Measurements from ENCODE around the gene UGT1A3.
A peak's percentile ranks its signal among the peaks of the same experiment; 100 is the strongest.
"Not testable (repeated sequence)": the region's sequence is repeated elsewhere in the genome, so short reads cannot be mapped to it uniquely, and the experiment has no call there.

UGT1A3 gene

DNA sequence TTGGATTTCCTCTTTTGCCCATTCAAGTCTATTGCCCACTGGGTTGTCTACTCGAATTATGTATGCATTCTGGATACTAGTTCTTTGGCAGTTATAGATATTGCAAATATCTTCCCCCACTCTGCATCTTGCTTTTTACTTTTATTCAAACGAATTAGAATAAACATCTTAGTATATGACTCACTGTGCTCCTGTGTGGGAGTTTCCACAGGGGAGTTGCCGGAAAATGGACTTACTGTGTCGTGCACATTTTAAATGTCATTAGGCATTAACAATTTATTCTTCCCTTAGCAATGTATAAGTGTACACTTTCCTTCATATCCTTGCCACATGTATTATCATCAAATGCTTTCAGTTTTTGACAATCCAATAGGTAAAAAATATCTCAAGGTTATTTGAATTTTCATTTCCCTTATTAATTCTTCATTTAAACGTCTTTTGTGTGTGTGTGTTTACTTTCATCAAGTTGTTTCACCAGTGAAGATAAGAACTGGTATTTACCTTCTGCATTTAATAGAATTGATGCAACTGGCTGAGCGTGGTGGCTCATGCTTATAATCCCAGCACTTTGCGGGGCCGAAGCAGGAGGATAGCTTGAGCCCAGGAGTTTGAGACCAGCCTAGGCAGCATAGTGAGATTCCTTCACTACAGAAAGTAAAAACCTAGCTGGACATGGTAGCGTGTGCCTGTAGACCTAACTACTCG, 20.8 kb upstream of the UGT1A3 start:
- no peak for DNase-seq (ENCODE audit: low spot score)

DNA sequence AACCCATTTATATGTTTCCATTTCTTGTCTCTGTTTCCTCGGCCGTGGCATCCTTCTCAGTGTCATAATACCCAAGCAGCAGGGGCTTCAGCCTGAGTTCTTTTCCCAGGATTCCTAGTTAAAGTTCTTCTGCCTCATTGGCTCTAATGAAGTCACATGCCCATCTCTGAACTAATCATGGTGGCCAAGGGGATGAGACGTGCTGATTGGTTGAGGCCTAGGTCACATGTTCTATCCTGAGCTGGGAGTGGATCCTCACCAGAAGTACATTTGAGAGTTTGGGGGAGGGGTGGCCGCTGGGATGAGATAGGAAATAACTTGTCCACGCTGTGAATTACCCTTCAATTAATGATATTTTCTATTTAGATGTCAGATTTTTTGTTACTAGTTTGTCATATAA, 19.9 kb upstream of the UGT1A3 start:
- DNase-seq (ENCODE audit: low spot score) = no peak

DNA sequence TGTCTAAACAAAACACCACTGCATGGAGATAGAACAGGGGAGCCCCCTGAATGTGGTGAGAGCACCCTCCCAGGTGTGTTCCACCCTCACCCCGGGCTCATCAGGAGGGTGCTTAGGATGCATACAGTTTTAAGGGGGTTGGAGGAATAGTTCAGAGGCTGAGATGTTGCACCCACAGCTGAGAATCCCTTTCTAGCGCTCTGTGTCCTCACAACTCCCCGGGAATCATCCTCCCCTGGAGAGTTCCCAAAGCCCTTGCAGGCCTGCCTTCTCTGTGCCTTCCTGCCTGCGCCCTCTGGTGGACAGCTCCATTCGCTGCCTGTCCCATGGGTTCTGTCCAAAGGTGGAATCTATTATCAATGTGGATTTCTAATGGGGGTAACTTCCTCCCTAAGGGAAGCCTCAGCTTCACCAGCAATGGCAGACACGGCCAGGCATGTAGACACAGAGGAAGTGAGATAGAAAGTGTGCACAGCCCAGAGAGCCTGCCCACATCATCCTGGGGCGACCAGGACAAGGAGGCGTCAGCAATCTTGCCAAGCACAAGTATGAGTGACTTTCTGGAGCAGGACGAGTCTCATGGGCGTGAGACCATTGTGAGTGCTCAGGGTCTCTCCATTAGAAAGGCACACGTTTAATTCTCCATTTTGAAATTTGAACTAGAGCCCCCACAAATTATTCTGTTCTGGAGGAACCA, 17.4 kb upstream of the UGT1A3 start:
- DNase-seq (ENCODE audit: low spot score) = peak; percentile 63

DNA sequence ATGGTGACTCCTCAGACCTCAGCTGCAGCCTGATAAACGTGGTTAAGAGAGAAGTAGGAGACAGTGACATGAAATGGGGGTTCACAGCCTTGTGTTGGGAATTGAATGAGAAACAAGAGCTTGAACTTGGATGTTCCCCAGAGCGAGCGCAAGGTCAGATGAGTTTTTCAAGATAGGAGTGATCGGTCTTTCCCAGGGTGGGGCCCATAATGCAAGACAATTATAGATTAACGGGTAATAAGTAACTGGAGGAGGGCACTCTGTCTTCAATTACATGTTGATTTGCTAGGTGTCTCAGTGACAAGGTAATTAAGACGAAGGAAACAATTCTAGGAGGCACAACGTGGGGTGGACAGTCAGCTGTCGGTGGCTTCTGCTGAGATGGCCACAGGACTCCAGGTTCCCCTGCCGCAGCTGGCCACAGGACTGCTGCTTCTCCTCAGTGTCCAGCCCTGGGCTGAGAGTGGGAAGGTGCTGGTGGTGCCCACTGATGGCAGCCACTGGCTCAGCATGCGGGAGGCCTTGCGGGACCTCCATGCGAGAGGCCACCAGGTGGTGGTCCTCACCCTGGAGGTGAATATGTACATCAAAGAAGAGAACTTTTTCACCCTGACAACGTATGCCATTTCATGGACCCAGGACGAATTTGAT, 16.1 kb upstream of the UGT1A3 start, which contains the start of gene UGT1A5:
TSS of gene UGT1A5 (plus strand) at position 297 of the 651 bp plus-strand sequence. CDS start at position 382, 85 bp downstream.
- DNase-seq (ENCODE audit: low spot score) = no peak

DNA sequence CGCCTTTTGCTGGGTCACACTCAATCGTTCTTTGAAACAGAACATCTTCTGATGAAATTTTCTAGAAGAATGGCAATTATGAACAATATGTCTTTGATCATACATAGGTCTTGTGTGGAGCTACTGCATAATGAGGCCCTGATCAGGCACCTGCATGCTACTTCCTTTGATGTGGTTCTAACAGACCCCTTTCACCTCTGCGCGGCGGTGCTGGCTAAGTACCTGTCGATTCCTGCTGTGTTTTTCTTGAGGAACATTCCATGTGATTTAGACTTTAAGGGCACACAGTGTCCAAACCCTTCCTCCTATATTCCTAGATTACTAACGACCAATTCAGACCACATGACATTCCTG, 15.6 kb upstream of the UGT1A3 start:
- no peak for DNase-seq (ENCODE audit: low spot score)

DNA sequence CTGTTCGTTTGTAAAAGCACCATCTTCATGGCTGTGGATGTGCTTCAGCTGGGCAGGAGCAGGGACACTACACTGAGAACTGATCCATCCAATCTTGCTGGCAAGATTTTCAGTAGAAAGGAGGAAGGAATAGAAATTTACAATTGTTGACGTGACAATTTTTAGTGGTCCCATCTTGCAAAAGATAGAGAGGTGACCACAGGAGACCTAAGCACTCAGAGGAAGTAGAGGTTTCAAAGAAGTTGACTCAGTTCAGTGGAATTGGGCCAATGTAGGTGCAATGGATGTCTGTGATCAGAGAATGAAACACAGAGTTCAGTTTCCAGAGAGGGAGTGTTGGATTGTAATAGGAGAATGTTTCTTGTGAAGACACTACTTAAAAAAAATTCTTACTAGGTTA, 14.7 kb upstream of the UGT1A3 start:
- no peak for DNase-seq (ENCODE audit: low spot score)

DNA sequence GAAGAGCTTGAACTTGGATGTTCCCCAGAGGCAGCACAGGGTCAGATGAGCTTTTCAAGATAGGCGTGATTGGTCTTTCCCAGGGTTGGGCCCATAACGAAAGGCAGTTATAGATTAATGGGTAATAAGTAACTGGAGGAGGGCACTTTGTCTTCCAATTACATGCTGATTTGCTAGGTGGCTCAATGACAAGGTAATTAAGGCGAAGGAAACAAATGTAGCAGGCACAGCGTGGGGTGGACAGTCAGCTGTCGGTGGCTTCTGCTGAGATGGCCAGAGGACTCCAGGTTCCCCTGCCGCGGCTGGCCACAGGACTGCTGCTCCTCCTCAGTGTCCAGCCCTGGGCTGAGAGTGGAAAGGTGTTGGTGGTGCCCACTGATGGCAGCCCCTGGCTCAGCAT, 10.3 kb upstream of the UGT1A3 start, which contains the start of gene UGT1A4:
TSS of gene UGT1A4 (plus strand) at position 185 of the 400 bp plus-strand sequence. CDS start at position 270, 85 bp downstream.
- no peak for DNase-seq (ENCODE audit: low spot score)

DNA sequence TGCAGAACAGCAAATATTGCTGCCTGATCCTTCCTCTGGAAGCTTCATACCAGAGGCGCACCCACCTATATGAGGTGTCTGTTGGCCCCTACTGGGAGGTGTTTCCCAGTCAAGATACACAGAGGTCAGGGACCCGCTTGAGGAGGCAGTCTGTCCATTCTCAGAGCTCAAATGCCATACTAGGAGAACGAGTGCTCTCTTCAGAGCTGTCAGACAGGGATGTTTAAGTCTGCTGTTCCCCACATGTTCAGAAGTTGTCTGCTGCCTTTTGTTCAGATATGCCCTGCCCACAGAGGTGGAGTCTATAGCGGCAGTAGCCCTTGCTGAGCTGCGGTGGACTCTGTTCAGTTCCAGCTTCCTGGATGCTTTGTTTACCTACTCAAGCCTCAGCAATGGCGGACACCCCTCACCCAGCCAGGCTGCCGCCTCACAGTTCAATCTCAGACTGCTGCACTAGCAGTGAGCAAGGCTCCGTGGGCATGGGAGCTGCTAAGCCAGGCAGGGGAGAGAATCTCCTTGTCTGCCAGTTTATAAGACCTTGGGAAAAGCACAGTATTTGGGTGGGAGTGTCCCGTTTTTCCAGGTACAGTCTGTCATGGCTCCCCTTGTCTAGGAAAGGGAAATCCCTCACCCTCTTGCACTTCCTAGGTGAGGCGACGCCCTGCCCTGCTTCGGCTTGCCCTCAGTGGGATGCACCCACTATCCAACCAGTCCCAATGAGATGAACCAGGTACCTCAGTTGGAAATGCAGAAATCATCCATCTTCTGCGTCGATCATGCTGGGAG, 8.2 kb downstream of the UGT1A3 start:
- not testable (repeated sequence) for DNase-seq (ENCODE audit: low spot score)

DNA sequence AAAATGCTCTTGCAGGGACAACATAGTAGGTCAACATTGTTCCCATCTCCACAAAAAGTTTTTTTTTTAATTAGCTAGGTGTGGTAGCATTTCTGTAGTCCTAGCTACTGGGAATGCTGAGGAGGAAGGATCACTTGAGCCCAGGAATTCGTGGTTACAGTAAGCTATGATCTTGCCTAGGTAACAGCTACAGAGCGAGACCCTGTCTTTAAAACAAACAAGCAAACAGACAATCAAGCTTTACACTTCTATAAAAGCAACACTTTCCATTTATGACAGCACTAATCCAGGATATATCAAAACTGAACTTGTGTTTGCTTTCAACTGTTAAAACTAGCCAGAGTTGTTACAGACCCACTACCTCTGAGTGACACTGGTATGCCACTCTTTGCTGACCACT, 12.0 kb downstream of the UGT1A3 start:
- no peak for DNase-seq (ENCODE audit: low spot score)

DNA sequence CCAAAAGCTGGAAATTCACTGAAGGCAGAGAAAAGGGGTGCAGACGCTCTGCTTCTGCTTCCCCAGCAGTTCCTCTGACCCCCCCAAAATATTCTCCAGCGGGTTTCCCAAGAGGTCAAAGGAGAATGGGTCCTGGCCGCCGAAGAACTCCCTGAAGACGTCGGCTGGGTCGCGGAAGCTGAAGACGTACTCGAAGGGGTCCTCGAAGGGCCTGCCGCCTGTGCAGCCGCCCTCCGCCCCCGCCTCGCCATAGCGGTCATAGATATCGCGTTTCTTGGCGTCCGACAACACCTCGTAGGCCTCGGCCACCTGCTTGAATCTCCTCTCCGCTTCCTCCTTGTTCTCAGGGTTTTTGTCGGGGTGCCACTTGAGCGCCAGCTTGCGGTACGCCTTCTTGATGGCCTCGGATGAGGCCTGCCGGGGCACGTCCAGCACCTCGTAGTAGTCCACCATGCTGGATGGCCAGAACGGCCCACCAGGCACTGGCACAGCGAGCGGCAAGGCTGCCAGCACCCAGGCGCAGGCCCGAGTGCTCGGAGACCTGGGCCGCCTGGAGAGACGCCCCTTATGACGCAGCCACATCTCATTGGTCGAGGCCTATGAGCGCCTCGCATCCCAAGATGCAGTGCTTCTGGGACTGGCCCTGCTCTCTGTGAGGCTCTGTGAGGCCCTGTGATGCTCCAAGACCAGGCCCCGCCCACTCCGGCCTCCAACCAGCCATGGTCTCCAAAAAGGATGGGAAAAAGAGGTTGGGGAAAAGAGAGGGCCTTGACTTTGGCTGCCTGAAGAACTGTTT, 14.8 kb downstream of the UGT1A3 start:
- DNase-seq (ENCODE audit: low spot score) = no peak

DNA sequence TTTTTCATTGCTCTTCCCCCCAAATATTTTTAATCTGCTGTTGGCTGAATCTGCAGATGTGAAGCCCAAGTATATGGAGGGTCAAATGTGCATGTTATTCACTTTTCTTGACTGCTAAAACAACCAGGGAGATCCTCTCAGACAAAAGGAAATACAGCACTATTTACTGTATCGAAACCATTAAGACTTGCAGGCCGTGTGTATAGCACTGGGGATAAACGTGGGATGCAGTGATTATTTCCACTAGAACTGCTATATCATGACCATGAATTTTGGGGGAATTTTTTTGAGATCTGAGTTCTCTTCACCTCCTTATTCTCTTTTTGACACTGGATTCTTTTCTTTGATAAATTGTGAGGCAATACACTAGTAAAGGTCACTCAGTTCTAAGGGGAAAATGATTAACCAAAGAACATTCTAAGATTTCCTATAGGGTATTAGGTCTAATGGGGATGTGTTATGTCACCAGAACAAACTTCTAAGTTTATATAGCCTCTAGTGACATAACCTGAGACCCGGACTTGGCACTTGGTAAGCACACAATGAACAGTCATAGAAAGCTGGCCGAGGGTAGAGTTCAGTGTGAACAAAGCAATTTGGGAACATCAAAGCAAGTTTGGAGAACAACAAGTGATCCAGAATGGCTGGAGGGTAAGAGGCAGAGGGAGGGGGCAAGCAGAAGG, 16.4 kb downstream of the UGT1A3 start:
- no peak for DNase-seq (ENCODE audit: low spot score)

DNA sequence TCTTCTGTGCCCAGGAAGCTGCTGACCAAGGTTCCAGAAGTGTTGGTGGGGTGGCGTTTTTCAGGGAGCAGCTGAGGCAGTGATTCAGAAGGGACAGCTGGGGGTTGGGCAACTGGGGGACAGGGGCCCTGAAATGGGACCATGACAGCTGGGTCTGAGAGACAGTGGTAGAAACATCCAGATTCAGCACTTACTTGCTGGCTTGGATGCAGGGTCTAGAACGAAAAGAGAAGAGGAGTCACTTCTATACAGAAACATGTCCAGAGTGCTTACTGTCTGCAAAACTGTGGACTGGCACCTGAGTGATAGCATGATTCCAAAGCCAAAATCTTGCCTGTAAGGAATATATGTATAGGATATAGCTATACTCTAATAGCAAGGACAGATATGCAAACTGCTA, 17.0 kb downstream of the UGT1A3 start:
- DNase-seq (ENCODE audit: low spot score) = not testable (repeated sequence)

DNA sequence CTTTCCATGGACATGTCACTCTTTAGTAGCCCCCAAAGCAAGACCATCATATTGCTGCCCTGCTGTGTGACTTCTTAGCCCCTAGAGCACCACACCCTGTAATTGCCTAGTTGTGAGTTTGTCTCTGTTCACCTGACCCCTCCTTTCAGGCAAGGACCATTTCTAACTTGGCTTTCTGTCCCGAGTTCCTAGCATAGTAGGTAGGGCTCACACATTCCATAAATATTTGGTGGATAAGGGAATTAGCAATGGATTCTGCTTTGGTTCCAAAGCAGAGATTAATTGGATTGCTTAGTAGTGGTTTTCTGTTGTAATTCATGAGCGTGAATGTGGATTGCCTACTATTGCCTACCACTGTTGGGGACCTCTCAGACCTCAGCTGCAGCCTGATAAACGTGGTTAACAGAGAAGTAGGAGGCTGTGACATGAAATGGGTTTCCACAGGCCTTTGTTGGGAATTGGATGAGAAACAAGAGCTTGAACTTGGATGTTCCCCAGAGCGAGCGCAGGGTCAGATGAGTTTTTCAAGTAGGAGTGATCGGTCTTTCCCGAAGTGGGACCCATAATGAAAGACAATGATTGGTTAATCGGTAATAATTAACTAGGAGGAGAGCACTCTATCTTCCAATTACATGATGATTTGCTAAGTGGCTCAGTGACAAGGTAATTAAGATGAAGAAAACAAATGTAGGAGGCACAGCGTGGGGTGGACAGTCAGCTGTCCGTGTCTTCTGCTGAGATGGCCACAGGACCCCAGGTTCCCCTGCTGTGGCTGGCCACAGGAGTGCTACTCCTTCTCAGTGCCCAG, 17.8 kb downstream of the UGT1A3 start:
- no peak for DNase-seq (ENCODE audit: low spot score)

DNA sequence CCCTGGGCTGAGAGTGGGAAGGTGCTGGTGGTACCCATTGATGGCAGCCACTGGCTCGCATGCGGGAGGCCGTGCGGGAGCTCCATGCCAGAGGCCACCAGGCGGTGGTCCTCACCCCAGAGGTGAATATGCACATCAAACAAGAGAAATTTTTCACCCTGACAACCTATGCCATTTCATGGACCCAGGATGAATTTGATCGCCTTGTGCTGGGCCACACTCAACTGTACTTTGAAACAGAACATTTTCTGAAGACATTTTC, 18.4 kb downstream of the UGT1A3 start:
- no peak for DNase-seq (ENCODE audit: low spot score)

DNA sequence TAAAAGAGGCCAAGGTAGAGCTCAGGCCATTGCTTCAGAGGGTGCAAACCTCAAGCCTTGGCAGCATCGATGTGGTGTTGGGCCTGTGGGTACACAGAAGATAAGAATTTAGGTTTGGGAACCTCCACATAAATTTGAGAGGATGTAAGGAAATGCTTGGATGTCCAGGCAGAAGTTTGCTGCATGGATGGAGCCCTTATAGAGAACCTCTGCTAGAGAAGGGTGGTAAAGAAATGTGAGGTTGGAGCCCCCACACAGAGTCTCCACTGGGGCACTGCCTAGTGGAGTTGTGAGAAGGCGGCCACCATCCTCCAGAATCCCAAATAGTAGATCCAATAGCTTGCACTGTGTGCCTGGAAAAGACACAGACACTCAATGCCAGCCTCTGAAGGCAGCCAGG, 21.8 kb downstream of the UGT1A3 start:
- not testable (repeated sequence) for DNase-seq (ENCODE audit: low spot score)

DNA sequence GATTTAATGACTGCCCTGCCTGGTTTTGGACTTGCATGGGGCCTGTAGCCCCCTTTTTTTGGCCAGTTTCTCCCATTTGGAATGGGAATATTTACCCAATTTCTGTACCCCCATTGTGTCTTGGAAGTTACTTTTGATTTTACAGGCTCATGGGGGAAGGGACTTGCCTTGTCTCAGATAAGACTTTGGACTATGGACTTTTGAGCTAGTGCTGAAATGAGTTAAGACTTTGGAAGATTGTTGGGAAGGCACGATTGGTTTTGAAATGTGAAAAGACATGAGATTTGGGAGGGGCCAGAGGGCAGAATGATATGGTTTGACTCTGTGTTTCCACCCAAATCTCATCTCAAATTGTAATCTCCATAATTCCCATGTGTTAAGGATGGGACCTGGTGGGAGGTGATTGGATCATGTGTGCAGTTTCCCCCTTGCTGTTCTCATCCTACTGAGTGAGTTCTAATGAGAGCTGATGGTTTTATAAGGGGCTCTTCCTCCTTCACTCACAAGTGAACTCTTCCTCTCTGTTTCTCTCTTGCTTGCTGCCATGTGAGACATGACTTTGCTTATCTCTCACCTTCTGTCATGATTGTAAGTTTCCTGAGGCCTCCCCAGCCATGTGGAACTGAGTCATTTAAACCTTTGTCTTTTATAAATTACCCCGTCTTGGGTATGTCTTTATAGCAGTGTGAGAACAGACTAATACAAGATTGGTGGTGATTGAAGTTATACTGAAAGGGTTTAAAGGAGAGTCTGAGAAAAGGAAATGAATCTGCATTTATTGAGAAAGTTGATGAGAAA, 22.6 kb downstream of the UGT1A3 start:
- DNase-seq (ENCODE audit: low spot score) = not testable (repeated sequence)

DNA sequence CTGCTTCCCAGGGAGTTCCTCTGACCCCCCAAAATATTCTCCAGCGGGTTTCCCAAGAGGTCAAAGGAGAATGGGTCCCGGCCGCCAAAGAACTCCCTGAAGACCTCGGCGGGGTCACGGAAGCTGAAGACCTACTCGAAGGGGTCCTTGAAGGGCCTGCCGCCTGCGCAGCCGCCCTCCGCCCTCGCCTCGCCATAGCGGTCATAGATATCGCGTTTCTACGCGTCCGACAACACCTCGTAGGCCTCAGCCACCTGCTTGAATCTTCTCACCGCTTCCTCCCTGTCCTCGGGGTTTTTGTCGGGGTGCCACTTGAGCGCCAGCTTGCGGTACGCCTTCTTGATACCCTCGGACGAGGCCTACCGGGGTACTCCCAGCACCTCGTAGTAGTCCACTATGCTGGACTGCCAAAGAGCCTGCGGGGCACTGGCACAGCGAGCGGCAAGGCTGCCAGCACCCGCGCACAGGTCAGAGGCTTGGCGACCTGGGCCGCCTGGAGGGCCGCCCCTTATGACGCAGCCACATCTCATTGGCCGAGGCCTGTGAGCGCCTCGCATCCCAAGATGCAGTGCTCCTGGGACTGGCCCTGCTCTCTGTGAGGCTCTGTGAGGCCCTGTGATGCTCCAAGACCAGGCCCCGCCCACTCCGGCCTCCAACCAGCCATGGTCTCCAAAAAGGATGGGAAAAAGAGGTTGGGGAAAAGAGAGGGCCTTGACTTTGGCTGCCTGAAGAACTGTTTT, 26.2 kb downstream of the UGT1A3 start:
- no peak for DNase-seq (ENCODE audit: low spot score)

DNA sequence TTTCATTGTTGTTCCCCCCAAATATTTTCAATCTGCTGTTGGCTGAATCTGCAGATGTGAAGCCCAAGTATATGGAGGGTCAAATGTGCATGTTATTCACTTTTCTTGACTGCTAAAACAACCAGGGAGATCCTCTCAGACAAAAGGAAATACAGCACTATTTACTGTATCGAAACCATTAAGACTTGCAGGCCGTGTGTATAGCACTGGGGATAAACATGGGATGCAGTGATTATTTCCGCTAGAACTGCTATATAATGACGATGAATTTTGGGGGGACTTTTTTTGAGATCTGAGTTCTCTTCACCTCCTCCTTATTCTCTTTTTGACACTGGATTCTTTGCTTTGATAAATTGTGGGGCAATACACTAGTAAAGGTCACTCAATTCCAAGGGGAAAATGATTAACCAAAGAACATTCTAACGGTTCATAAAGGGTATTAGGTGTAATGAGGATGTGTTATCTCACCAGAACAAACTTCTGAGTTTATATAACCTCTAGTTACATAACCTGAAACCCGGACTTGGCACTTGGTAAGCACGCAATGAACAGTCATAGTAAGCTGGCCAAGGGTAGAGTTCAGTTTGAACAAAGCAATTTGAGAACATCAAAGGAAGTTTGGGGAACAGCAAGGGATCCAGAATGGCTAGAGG, 27.7 kb downstream of the UGT1A3 start:
- DNase-seq (ENCODE audit: low spot score) = no peak
